Glomerular endothelial cell (primary cell): ENCODE results near the gene SLC22A31. TPM values are rescaled to one million over a fixed set of nuclear protein-coding genes. Genes with fewer than 3 reads are reported as not detected.
"Not testable (repeated sequence)": the region's sequence is repeated elsewhere in the genome, so short reads cannot be mapped to it uniquely, and the experiment has no call there.

Source experiments
- DNase-seq: peaks from one replicate; pipeline ENCODE4 v3.0.0-alpha.2; 2011; ENCODE audit warnings: low read depth, low spot score; ENCODE audit errors: extremely low read depth
- total RNA-seq: library from RNA; depleted of rRNA; stranded (reverse); fragments of >200 nt; gene quantifications from 2 replicates; pipeline ENCODE4 v1.2.3, GENCODE V29; 2015

SLC22A31 gene
- not detected in 2 replicates for total RNA-seq

DNA sequence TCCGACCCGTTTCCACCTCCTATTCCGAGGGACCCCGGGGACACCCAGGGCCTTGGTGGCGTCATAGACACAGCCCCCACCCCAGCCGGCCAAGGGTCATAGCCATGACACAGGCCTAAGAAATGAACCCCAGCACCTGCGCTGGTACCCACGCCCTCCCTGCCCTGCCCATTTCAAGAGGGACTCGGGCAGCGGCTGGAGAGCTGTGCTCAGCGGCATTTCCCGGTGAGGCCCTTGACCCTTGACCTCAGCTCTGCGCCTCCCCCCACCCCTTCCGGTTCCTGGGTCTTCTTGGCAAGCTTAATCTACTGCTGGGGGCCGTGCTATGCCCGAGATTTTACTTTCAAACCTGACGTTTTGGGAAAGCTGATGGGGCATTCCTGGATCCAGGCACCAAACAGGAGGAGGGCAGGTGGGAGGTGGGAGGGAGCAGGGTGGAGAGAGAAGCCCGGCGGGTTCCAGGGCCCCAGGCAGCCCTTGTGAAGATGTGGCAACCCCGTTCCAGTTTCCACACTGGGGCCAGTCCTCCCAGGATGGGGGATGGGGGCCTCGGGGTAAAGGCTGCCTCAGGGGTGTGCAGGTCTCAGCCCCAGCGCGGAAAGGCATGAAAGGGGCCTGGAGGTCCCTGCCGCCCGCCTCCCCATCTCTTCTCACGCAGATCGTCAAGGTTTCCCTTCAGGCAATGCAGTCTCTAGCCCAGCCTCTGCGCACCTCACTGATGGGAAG is at the start of gene SLC22A31:
TSS of gene SLC22A31 (minus strand) at position 414 of the 726 bp plus-strand sequence. CDS start at position 378, 36 bp downstream.
- DNase-seq: no peak

DNA sequence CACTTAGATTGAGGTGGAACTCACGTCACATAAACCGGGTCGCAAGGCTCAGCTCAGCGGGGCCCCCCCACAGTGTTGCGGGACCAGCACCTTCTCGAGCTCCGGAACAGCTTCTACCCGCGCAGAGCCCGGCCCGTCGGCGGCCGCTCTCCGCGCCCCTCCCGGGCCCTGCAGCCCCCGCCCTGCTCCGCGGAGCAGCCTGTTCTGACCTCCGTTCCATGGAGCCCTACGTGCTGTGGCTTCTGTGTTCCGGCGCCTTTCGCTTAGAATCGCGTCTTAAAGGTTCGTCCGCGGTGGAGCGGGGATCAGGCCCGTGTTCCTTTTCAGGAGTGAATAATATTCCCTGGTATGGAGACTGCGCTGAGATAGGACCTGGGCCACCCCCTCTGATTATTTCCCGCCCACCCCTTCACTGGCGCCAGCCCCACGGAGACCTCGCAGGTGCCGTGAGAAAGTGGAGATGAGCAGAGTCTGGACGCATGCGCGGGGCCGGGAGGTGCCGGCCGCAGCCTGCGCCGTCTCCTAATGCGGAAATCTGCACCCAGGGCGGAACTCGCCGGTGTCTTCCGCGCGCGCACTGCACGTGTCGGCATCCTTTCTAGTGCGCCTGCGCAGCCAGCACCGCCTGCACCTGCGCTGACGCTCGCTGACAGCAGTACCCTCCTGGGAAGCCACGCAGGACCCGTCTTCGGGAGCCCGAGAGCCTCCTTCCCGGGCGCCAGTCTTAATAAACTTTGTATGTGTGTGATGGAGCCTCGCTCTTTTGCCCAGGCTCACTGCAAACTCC is 48.1 kb upstream of the SLC22A31 start:
- no peak for DNase-seq

DNA sequence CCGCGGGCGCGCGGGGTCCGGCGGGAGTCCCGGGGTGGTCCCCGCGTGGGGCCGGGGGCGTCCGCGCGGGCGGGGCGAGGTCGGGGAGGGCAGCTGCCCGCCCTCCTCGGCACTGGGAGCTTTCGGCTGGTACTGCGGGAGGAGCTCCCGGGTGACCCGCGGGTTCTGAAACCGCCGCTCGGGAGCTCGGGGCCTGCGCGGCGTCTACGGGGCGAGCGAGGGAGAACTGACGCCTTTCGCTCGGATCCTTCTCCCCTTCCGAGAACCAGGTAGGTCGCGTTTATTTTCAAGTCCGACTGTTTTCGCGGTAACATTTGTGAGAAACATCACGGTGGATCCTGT is 47.4 kb upstream of the SLC22A31 start:
- not testable (repeated sequence) for DNase-seq

DNA sequence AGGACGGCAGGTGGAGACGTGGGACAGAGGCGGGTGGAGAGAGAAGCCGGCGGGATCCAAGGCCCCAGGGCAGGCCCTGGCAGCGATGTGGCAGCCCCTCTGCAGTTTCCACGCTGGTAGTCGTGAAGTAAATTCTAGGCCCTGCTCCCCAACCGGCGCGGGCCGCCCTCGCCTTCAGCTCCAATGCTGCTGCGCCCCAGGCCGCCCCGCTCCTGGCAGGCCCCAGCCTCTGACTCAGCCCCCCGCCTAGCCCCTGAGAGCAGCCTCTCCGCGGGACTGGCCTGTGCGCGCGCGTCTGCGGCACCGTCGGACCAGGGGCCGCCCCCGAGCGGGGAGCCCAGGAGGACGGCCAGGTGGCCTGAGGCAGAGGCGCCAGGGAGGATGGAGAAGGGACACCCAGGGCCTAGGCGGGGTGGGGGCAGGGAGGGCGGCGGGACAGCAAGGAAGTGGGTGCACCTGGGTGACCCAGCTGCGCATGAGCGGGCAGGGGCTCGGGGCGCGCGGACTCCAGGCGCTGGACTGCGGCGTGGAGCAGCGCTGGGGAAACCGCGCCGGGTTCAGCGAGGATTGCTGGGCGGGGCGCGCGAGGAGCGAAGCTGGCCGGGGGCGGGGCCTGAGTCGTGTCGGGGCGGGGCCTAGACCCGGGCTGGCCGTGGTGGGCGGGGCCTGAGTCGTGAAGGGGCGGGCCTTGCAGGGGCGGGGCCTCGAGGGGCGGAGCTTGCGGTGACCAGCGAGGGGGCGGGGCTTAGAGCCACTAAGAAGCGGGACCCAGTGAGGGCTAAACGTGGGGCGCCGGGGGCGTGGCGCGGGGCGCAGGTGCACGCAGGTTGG is 46.8 kb upstream of the SLC22A31 start:
- DNase-seq: no peak

DNA sequence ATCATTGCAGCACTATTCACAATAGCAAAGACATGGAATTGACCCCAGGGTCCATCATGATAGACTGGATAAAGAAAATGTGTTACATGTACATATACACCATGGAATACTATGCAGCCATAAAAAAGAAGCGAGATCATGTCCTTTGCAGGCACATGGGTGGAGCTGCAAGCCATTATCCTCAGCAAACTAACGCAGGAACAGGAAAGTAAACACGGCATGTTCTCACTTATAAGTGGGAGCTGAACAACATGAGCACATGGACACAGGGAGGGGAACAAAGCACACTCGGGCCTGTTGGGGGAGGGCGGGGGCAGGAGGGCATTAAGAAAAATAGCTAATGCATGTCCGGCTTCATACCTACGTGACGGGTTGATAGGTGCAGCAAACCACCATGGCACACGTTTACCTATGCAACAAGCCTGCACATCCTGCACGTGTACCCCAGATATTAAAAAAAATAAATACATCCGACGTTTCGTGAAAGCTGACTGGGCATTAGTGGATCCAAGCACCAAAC is 46.1 kb upstream of the SLC22A31 start:
- DNase-seq: no peak

DNA sequence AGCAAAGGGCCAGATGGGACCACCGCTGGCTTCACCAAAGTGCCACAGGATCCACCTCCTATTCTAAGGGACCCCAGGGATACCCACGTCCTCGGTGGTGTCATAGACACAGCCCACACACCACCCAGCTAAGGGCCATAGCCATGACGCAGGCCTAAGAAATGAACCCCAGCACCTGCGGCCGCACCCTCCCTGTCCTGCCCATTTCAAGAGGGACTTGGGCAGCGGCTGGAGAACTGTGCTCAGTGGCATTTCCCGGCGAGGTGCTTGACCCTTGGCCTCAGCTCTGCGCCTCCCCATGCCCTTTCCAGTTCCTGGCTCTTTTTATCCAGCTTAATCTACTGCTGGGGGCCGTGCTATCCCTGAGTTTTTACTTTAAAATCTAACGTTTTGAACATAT is 44.4 kb upstream of the SLC22A31 start:
- DNase-seq: no peak

DNA sequence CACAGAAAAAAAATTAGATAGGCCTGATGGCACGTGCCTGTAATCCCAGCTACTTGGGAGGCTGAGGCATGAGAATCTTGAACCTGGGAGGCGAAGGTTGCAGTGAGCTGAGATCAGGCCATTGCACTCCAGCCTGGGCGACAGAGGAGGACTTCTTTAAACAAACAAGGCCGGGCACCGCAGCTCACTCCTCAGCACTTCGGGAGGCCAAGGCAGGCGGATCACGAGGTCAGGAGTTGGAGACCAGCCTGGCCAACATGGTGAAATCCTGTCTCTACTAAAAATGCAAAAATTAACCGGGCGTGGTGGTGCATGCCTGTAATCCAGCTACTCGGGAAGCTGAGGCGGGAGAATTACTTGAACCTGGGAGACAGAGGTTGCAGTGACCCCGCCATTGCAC is 43.9 kb upstream of the SLC22A31 start:
- DNase-seq: not testable (repeated sequence)

DNA sequence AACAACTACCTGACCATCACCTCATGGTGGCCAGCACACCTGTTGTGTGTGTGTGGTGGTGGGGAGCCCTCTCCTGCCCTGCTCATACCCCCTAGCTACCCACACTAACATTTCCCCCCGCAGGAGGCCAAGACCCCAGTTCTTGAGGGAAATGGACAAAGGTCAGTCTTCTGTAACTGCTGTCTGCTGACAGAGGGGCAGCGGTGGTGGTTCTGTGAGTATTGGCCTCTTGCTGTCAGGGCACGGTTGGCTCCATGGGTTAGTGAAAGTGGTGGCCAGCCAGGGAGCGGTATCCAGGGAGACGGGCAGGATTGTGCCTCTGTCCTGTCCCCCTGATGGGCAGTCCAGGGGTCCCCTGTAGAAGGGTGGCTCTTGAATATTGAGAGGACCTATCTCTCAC is 43.3 kb upstream of the SLC22A31 start:
- DNase-seq: no peak

DNA sequence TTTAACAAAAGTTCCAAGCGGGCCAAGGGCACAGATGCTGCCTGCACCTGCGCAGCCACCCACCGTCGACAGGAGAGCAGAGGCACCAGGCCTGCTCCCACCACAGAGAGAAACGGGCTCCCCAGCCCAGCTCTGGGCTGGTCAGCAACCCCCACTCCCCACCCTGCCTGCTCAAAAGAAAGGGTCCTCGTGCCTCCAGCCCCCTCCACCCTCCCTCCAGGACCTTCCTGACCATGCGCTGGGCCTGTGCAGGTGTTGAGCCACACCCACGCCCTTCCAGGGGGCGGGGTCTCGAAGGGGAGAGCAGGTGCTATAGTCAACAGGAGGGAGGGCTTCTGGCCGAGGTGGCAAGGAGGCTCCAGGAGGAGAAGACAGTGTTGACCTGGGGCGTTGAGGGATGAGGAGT is 42.5 kb upstream of the SLC22A31 start:
- no peak for DNase-seq

DNA sequence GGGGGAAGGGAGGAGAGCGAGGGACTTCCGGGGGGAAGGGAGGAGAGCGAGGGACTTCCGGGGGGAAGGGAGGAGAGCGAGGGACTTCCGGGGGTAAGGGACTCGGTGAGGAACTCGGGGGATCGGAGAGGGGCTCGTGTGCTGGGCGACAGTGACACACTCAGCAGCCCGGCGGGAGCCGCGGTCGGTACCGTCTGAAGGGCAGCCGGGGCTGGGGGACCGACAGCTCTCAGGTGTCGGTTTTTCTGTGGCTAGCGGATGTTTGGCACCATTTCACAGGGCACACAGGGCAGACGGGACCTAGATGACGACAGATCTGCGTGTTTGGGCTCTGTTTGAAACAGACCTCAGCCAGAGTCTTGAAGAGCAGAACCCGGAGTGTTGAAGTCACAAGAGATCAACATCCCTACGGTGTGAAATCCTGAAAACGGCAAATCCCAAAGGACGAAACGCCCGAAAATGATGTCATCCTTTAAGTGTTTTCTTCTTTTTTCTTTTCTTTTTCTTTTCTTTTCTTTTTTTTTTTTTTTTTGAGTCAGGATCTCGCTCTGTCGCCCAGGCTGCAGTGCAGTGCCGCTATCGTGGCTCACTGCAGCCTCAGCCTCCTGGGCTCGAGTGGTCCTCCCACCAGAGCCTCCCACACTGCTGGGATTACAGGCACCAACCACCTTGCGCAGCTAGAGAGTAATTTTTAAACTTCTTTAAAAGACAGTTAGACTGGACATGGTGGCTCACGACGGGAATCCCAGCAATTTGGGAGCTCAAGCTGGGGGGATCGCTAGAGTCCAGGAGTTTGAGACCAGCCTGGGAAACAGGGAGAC is 41.1 kb upstream of the SLC22A31 start:
- DNase-seq: no peak

DNA sequence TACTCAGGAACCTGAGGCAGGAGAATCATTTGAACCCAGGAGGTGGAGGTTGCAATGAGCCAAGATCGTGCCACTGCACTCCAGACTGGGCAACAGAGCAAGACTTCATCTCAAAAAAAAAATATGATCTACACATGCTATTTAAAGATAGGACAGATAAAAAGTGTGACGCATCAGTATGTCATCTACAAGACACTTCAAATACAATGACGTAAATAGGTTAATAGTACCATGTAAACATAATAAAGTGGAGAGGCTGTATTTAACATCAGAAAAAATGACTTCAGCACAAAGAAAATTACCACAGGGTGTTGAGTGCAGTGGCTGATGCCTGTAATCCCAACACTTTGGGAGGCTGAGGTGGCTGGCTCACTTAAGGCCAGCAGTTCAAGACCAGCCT is 37.4 kb upstream of the SLC22A31 start:
- no peak for DNase-seq

DNA sequence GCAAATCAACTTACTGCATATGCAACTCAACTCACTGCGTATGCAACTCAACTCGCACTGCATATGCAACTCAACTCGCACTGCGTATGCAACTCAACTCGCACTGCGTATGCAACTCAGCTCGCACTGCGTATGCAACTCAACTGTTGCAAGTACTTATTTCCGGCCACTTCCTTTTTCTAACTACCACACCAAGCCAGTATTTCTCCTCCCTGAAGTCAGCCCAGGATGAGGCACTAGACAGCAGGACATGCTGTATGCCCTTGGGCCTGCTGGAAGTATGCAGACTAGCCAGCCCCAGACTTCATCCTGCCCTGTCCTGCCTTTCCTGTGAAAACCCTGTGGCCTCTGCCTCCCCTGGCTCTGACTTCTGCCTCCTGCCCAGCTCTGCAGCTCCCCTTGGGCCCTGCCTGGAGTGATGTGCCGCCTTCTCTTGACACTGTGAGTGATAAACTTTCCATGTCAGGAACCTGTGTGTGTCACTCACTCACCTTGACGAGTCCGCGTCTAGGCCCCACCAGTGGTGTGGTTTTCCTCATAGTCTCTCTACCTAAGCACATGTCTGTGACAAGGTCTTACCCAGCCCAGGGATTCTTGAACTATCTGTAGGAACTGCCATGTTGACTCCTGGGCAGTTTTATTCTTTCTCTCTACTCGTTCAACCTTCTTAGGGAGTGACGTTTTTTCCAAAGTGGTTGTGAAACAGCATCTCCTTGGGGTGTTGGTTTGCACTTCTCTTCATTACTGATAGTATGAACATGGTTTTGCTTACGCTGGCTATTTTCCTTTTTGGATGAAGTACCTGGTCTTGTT is 33.5 kb upstream of the SLC22A31 start:
- no peak for DNase-seq

DNA sequence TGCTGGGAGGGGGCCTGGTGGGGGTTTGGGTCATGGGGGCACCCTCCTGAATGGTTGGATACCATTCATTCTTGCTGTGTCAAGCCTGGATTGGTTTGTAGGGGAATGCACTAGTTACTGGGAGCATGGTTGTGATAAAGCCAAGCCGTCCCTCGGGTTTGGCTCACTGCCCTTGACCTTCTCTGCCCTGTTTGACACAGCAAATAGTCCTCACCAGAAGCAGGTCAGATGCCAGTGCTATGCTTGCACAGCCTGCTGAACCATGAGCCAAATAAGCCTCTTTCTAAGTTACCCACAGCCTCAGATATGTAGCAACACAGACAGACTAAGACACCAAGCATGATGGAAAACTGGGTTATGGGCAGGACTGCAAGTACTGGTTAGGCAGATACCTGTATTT is 31.8 kb upstream of the SLC22A31 start:
- no peak for DNase-seq

DNA sequence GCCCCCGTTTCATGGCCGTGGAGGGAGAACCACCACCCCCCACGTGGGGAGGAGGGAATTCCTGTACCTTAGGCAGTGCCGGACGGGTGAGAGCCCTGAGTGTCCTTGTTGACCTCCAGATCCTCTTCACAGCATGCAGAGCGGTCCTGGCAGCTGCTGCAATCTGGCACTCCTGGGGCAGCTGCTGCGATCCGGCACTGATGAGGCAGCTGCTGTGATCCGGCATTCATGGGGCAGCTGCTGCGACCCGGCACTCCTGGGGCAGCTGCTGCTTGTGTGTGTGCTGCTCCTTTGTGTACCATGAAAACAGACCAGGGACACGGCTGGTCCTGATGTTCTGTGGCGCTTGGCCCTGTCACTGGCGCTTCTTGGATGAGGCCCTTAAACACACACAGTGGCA is 29.9 kb upstream of the SLC22A31 start:
- no peak for DNase-seq

DNA sequence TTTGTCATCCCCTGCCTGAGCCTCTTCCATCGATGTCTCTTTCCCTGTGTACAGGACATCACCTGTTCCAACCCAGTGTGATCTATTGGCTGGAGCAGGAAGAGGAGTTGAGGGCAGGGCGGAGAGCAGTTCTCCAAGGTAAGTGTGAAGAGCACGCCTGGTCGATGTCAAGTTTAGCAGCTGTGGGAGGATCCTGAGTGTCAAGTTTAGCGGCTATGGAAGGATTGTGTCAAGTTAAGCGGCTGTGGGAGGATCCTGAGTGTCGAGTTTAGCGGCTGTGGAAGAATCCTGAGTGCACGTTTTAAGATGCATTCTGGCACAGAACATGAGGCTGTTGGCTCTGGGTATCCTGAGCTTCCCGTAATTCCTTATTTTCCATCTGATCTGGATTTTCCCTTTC is 24.3 kb upstream of the SLC22A31 start:
- no peak for DNase-seq

DNA sequence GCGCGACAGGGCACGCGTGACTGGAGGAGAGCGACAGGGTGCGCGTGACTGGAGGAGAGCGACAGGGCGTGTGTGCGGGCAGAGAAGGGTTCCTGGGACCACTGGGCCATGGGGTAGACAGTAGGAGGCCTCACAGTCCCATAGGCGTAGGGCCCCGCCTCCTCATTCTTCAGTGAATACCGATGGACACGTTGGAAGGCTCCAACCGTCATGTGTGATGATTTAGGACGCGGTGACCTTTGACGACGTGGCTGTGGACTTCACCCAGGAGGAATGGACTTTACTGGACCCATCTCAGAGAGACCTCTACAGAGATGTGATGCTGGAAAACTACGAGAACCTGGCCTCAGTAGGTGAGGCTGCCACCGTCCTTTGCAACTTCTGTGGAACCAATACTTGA is 22.6 kb upstream of the SLC22A31 start:
- DNase-seq: no peak

DNA sequence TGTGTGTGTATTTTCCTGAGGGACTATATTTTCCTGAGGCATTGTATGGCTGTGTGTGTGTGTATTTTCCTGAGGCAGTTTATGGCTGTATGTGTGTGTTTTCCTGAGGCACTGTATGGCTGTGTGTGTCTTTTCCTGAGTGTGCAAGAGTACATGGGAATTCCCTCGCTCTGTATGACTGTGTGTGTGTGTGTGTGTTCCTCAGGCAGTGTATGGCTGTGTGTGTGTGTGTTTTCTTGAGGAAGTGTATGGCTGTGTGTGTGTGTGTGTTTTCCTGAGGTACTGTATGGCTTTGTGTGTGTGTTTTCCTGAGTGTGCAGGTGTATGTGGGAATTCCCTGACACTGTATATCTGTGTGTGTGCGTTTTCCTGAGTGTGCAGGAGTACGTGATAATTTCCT is 21.3 kb upstream of the SLC22A31 start:
- DNase-seq: no peak

DNA sequence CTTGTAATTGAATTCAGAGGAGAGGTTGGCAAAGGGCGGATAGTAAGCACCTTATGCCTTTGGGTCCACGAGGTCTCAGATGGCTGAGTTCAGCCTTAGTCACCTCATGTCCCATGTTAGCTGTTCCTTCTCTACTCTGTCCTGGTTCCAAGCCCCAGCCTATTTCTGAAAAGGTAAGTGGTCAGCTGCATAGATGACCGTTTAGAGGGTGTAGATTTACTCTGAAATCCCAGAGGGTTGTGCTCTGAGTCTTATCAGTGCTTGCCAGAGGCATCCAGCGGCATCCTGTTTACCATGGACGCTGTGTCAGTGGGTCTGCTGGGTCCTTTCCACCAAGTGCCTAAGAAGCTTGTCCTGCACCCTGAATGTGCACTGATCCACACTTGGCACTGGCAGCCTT is 19.0 kb upstream of the SLC22A31 start:
- DNase-seq: no peak

DNA sequence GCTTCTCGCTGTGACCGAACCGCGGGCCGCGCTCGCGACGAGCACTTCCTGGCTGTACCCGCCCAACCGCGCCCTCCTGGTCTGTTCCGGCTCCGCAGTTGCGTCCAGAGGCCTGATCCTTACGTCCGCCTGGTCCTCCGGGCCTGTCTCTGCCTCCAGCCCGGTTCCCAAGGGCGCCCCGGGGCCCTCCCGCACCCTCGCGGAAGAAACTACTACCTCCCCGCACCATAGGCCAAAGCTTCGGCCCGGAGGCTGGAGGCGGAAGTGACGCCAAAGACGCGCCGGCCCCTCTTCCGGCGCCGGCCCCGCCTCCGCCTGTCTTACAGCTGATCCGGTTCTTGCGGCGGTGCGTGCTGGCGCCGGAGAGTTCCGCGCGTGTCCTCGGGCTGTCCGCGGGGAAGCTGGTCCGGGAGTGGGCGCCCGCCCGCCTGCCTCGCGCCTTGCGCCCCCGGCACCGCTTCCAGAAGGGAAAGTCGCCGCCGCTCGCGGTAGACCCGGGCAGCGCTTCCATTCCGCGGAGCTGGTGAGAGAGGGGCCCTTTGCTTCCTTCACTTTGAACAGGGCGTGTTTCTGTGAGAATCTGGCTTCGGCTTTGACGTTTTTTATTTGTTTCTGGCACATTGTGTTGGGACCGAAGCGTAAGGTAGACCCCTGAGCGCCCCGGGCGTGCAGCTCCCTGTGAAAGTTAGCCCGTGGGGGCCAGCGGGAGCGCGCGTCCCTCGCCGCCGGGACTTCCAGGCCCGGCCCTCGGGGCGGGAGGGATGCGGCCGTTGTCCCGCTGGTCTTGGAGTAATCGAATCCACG is 17.3 kb upstream of the SLC22A31 start, which contains the start of gene ZNF778:
TSS of gene ZNF778 (plus strand) at position 316 of the 804 bp plus-strand sequence. CDS start 3,425 bp downstream, outside the sequence.
- DNase-seq: no peak
